ENCODE results near the gene NR2F1-AS1. TPM values are rescaled to one million over a fixed set of nuclear protein-coding genes. Genes with fewer than 3 reads are reported as not detected.

The NR2F1-AS1 gene
- total and polyA plus RNA-seq, 2 donors (not counting 1 experiment from before 2014, with no cell fraction given), result not detected

DNA sequence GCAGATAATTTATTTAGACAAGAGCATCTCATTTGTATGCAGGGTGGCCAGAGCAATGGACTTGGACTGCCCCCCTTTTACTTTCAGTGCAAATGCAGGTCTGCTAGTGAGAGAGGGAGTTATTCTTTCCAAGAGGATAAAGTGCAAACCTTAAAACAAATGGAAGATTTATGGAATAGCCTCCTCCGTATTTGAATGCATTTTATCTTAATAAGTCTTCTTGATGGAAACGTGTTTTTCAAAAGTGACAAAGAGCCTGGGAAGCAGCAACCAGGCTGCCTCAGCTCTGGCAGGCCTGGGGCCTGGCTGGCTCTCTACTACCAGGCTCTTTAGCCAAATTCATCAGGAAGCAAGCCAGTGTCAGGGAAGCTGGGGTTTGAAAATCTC is 8.8 kb upstream of the NR2F1-AS1 start:
- no peak for TF ChIP-seq EZH2 (IDR thresholded peaks at IDR 0.05; ENCODE audit: borderline replicate concordance, insufficient read depth, low read depth, low read length, poor library complexity, severe bottlenecking)
- H3K27me3 Mint-ChIP-seq, result peaks cover 84% of the 10 kb centered on the region
- no peak overlapping the region for H3K27ac Mint-ChIP-seq
- Histone ChIP-seq H4K20me1 (ENCODE audit: control insufficient read depth, insufficient read depth, low read length, poor library complexity, severe bottlenecking) (no peaks in the 10 kb centered on the region), H3K9ac (ENCODE audit: low read length) (no peak overlapping the region), H2AFZ (ENCODE audit: insufficient read depth, low read depth, low read length, poor library complexity, severe bottlenecking) (no peak overlapping the region), H3K36me3 (replicated peaks in 1 of 2; ENCODE audit: control extremely low read depth in 1 of 2, control insufficient read depth in 1 of 2, extremely low read depth in 1 of 2, insufficient read depth in 2 of 2, low read length in 1 of 2) (no peaks in the 10 kb centered on the region), H3K4me3 (ENCODE audit: control extremely low read depth in 1 of 5, extremely low read depth in 1 of 5, insufficient read depth in 1 of 5, low read depth in 2 of 5, low read length in 4 of 5) (no peak overlapping the region), H3K27me3 (replicated peaks in 1 of 4; ENCODE audit: control extremely low read depth in 1 of 4, control insufficient read depth in 3 of 4, insufficient read depth in 4 of 4, low read length in 3 of 4) (peaks cover 0 to 89% (median 78%) of the 10 kb centered on the region in 4 experiments), H3K9me3 (ENCODE audit: control extremely low read depth in 1 of 3, control insufficient read depth in 2 of 3, insufficient read depth in 1 of 3, low read length in 2 of 3) (peaks cover 0 to 32% (median 10%) of the 10 kb centered on the region in 3 donors), H3K4me2 (replicated peaks; ENCODE audit: low read depth, low read length, poor library complexity, severe bottlenecking) (no peak overlapping the region), H3K79me2 (ENCODE audit: control insufficient read depth, insufficient read depth, low read length) (no peaks in the 10 kb centered on the region), H3K4me1 (ENCODE audit: control insufficient read depth in 2 of 2, insufficient read depth in 2 of 2, low read length in 2 of 2) (peaks cover 15 to 30% of the 10 kb centered on the region in 2 donors), H3K27ac (ENCODE audit: low read length in 2 of 2) (no peak overlapping the region)
- peaks cover 4% of the 10 kb centered on the region for H3K9me3 Mint-ChIP-seq (ENCODE audit: insufficient read depth)
- 0% methylated on average over 1 of the region's 2 CpGs for WGBS (ENCODE audit: insufficient coverage)
- H3K4me1 Mint-ChIP-seq, result peaks cover 19% of the 10 kb centered on the region
- intact Hi-C loops (cut with micrococcal nuclease), result no loop called here
- ChIA-PET POLR2A (no interaction called here), CTCF (no interaction called here)
- no peak for ATAC-seq (ENCODE audit: low read depth)
- DNase-seq, result no peak
- no peak overlapping the region for H3K4me3 Mint-ChIP-seq

DNA sequence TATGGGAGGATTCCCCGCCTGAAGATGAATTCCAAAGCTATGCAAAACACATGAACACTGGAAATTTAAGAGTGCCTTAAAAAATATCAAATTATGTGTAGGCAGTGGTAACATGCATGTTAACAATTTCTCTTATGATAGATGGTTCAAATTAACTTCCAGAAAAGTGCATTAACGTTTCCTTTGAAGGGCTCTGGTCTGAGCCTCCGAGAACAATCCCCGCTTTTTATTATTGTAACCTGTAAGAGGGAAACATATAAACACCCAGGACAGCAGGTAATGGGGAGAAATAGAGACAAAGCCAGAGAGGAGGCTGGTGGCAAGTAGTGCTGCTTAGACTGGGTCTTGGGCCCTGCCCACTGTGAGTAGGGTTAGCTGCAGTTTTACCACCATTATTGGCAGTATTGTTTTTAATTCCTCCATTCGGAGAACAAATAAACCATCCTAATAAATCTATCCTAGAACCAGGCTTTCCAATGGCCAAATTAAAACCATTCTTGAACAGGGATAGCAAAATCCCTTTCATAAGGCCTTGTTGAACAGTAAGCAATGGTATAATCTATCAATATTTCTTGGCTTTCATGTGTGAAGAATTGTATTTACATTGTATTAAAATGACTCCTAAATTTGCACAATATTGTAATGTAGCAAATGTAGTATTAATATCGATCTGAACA is 8.3 kb upstream of the NR2F1-AS1 start:
- H4K20me1 ChIP-seq (ENCODE audit: control insufficient read depth, insufficient read depth, low read length, poor library complexity, severe bottlenecking), result no peaks in the 10 kb centered on the region
- H3K36me3 ChIP-seq (replicated peaks in 1 of 2; ENCODE audit: control extremely low read depth in 1 of 2, control insufficient read depth in 1 of 2, extremely low read depth in 1 of 2, insufficient read depth in 2 of 2, low read length in 1 of 2), result no peaks in the 10 kb centered on the region
- H2AFZ ChIP-seq (ENCODE audit: insufficient read depth, low read depth, low read length, poor library complexity, severe bottlenecking), result no peak overlapping the region
- peaks cover 0 to 84% (median 73%) of the 10 kb centered on the region in 4 experiments for H3K27me3 ChIP-seq (replicated peaks in 1 of 4; ENCODE audit: control extremely low read depth in 1 of 4, control insufficient read depth in 3 of 4, insufficient read depth in 4 of 4, low read length in 3 of 4)
- H3K79me2 ChIP-seq (ENCODE audit: control insufficient read depth, insufficient read depth, low read length), result no peaks in the 10 kb centered on the region
- peaks cover 80% of the 10 kb centered on the region for H3K27me3 Mint-ChIP-seq
- no peak overlapping the region for H3K27ac ChIP-seq (ENCODE audit: low read length in 2 of 2)
- no peak overlapping the region for H3K9ac ChIP-seq (ENCODE audit: low read length)
- H3K4me3 Mint-ChIP-seq, result no peak overlapping the region
- DNase-seq, result no peak
- POLR2A ChIA-PET, result no interaction called here
- no peak for ATAC-seq (ENCODE audit: low read depth)
- no peak overlapping the region for H3K4me2 ChIP-seq (replicated peaks; ENCODE audit: low read depth, low read length, poor library complexity, severe bottlenecking)
- CTCF ChIA-PET, result no interaction called here
- TF ChIP-seq EZH2 (IDR thresholded peaks at IDR 0.05; ENCODE audit: borderline replicate concordance, insufficient read depth, low read depth, low read length, poor library complexity, severe bottlenecking) (no peak), CTCF (IDR thresholded peaks at IDR 0.05) (no peak)
- peaks cover 4% of the 10 kb centered on the region for H3K9me3 Mint-ChIP-seq (ENCODE audit: insufficient read depth)
- intact Hi-C loops (cut with micrococcal nuclease), result no loop called here
- no peak overlapping the region for H3K4me3 ChIP-seq (ENCODE audit: control extremely low read depth in 1 of 5, extremely low read depth in 1 of 5, insufficient read depth in 1 of 5, low read depth in 2 of 5, low read length in 4 of 5)
- peak overlapping the region; percentile 7 for H3K27ac Mint-ChIP-seq
- H3K4me1 ChIP-seq (ENCODE audit: control insufficient read depth in 2 of 2, insufficient read depth in 2 of 2, low read length in 2 of 2), result peaks cover 15 to 26% of the 10 kb centered on the region in 2 donors
- WGBS (ENCODE audit: insufficient coverage), result 75% methylated on average over 1 of the region's 6 CpGs
- H3K4me1 Mint-ChIP-seq, result peaks cover 19% of the 10 kb centered on the region
- H3K9me3 ChIP-seq (ENCODE audit: control extremely low read depth in 1 of 3, control insufficient read depth in 2 of 3, insufficient read depth in 1 of 3, low read length in 2 of 3), result peaks cover 0 to 29% (median 5%) of the 10 kb centered on the region in 3 donors
